SK-N-SH (cell line): Measurements from ENCODE around the gene DTNBP1. TPM values are rescaled to one million over a fixed set of nuclear protein-coding genes. Genes with fewer than 3 reads are reported as not detected.

Source experiments
- CTCF ChIA-PET: fragments of 300-600, 350-600 bp; formaldehyde crosslinking; extraction: SDS; loops from one replicate; lab custom pipeline; 2021; lab: Yijun Ruan, JAX
- POLR2A ChIA-PET: fragments of 350-600 bp; sonication (Branson Sonifier 250); formaldehyde crosslinking; extraction: SDS; loops from one replicate; lab custom pipeline; 2020; ENCODE audit warnings: antibody characterized with exemption, inconsistent platforms; lab: Yijun Ruan, JAX
- DNase-seq: peaks from one replicate; pipeline ENCODE4 v3.0.0; 2012
- H2AFZ ChIP-seq: fragments of 200-600 bp; sonication (generic); 2 replicates; pipeline ENCODE4 v1.8.1; 2016; ENCODE audit warnings: antibody characterized with exemption, mild to moderate bottlenecking, low read depth
- H3F3A ChIP-seq: fragments of 200-600 bp; sonication (generic); replicated peaks from 2 replicates; pipeline ENCODE3; 2016; ENCODE audit warnings: antibody characterized with exemption, mild to moderate bottlenecking; ENCODE audit not compliant: insufficient read depth
- H3K27ac ChIP-seq, 2 experiments: fragments of 200-500 bp in 1 of 2; fragments of 200-600 bp in 1 of 2; sonication (Bioruptor generic) in 1 of 2; sonication (generic), shearing (Covaris generic) in 1 of 2; 2 replicates each; pipeline versions ENCODE4 v1.5.1 to v1.6.1; 2014 to 2016; ENCODE audit warnings: low read depth in 2 of 2, inconsistent platforms in 1 of 2, low read length in 1 of 2, mild to moderate bottlenecking in 1 of 2, mixed read lengths in 1 of 2
- H3K27me3 ChIP-seq: fragments of 200-600 bp; sonication (generic), shearing (Covaris generic); 2 replicates; pipeline ENCODE4 v1.6.1; 2016; ENCODE audit warnings: mixed run types; ENCODE audit not compliant: insufficient read depth
- H3K36me3 ChIP-seq, 2 experiments: fragments of 200-500 bp in 1 of 2; fragments of 200-600 bp in 1 of 2; sonication (Bioruptor generic) in 1 of 2; sonication (generic) in 1 of 2; replicated peaks in 1 of 2; 2 replicates each; pipeline versions ENCODE3 to v1.5.1; 2014 to 2016; ENCODE audit warnings: low read length in 1 of 2, mild to moderate bottlenecking in 1 of 2; ENCODE audit not compliant: insufficient read depth in 2 of 2, control insufficient read depth in 1 of 2
- H3K4me1 ChIP-seq, 2 experiments: fragments of 200-500 bp in 1 of 2; fragments of 200-600 bp in 1 of 2; sonication (Bioruptor generic) in 1 of 2; sonication (generic), shearing (Covaris generic) in 1 of 2; 2 replicates each; pipeline versions ENCODE4 v1.5.1 to v1.6.1; 2014 to 2016; ENCODE audit warnings: low read depth in 1 of 2, low read length in 1 of 2, mixed run types in 1 of 2; ENCODE audit not compliant: insufficient read depth in 2 of 2, control insufficient read depth in 1 of 2
- H3K4me2 ChIP-seq: fragments of 200-600 bp; sonication (generic), shearing (Covaris generic); 2 replicates; pipeline ENCODE4 v1.6.1; 2017; ENCODE audit warnings: mixed run types
- H3K4me3 ChIP-seq, 2 experiments: fragments of 200-500 bp in 1 of 2; fragments of 200-600 bp in 1 of 2; sonication (Bioruptor generic) in 1 of 2; sonication (generic), shearing (Covaris generic) in 1 of 2; 2 replicates each; pipeline versions ENCODE4 v1.5.1 to v1.8.1; 2014 to 2016; ENCODE audit warnings: low read depth in 2 of 2, inconsistent platforms in 1 of 2, low read length in 1 of 2, mild to moderate bottlenecking in 1 of 2, mixed read lengths in 1 of 2, moderate library complexity in 1 of 2
- H3K79me2 ChIP-seq: fragments of 200-600 bp; sonication (generic); 2 replicates; pipeline ENCODE4 v1.8.1; 2017; ENCODE audit warnings: mild to moderate bottlenecking; ENCODE audit not compliant: insufficient read depth
- H3K9ac ChIP-seq: fragments of 200-600 bp; sonication (generic); 2 replicates; pipeline ENCODE4 v1.6.1; 2017; ENCODE audit warnings: mixed run types
- H3K9me2 ChIP-seq: fragments of 200-600 bp; sonication (generic); 2 replicates; pipeline ENCODE4 v1.6.1; 2017; ENCODE audit warnings: mixed run types
- H3K9me3 ChIP-seq: fragments of 200-600 bp; sonication (generic); 2 replicates; pipeline ENCODE4 v1.6.1; 2017; ENCODE audit warnings: mixed run types, mild to moderate bottlenecking, moderate library complexity
- H4K20me1 ChIP-seq: fragments of 200-600 bp; sonication (generic); 2 replicates; pipeline ENCODE4 v1.6.1; 2017; ENCODE audit warnings: mild to moderate bottlenecking, mixed run types; ENCODE audit not compliant: insufficient read depth
- EP300 ChIP-seq, 2 experiments: IDR thresholded peaks; 2 replicates each; pipeline versions ENCODE4 v1.4.0 to v1.6.1; 2012; ENCODE audit warnings: borderline replicate concordance in 1 of 2, low read depth in 1 of 2, low read length in 1 of 2
- EZH2phosphoT487 ChIP-seq: fragments of 200-600 bp; sonication (generic); IDR thresholded peaks from 2 replicates; pipeline ENCODE4 v1.6.1; 2017; ENCODE audit warnings: low read depth, mixed run types, mild to moderate bottlenecking, antibody characterized with exemption, moderate library complexity, borderline replicate concordance
- FOXJ3 ChIP-seq: sonication (generic); formaldehyde crosslinking; IDR thresholded peaks from 2 replicates; pipeline ENCODE4 v1.5.1; 2020; ENCODE audit warnings: mild to moderate bottlenecking, missing genetic modification reagents
- FOXM1 ChIP-seq: IDR thresholded peaks from 2 replicates; pipeline ENCODE4 v1.4.0; 2012; ENCODE audit warnings: low read depth, mild to moderate bottlenecking
- JUND ChIP-seq: IDR thresholded peaks from 2 replicates; pipeline ENCODE4 v1.4.0; 2012
- MAX ChIP-seq: IDR thresholded peaks from 2 replicates; pipeline ENCODE4 v1.4.0; 2012; ENCODE audit warnings: low read depth
- NFIC ChIP-seq: IDR thresholded peaks from 2 replicates; pipeline ENCODE4 v1.4.0; 2012; ENCODE audit warnings: borderline replicate concordance
- POLR2AphosphoS5 ChIP-seq: IDR thresholded peaks from 2 replicates; pipeline ENCODE4 v1.6.1; 2012; ENCODE audit warnings: low read depth, low read length
- RAD21 ChIP-seq: IDR thresholded peaks from 2 replicates; pipeline ENCODE4 v1.6.1; 2012; ENCODE audit warnings: mild to moderate bottlenecking, low read length
- RFX5 ChIP-seq: IDR thresholded peaks from 2 replicates; pipeline ENCODE4 v1.6.1; 2012; ENCODE audit warnings: mild to moderate bottlenecking, improper control_type of control experiment, low read length
- RXRA ChIP-seq: IDR thresholded peaks from 2 replicates; pipeline ENCODE4 v1.4.0; 2012; ENCODE audit warnings: low read depth, mild to moderate bottlenecking, borderline replicate concordance
- SIN3A ChIP-seq: IDR thresholded peaks from 2 replicates; pipeline ENCODE4 v1.6.1; 2012; ENCODE audit warnings: low read depth, mild to moderate bottlenecking, low read length, moderate library complexity, borderline replicate concordance
- TEAD4 ChIP-seq: IDR thresholded peaks from 2 replicates; pipeline ENCODE4 v1.4.0; 2012; ENCODE audit warnings: mild to moderate bottlenecking, borderline replicate concordance; ENCODE audit not compliant: insufficient read depth
- WGBS: methylation state at CpG from one replicate; pipeline ENCODE4 v1.1.6; 2017; ENCODE audit warnings: low lambda C conversion rate; 5-methylcytosine and 5-hydroxymethylcytosine counted together
- polyA plus RNA-seq, 3 experiments: library from polyadenylated mRNA; depleted of rRNA; stranded (reverse); fragments of >200 nt; gene quantifications; 2 replicates each; pipeline ENCODE4 v1.2.3, GENCODE V29; 2012
- TF ChIP-seq, protein P1 (sequence below): fragments of 150-350 bp; IDR thresholded peaks from 2 replicates; pipeline ENCODE4 v1.6.1; 2017; ENCODE audit warnings: antibody characterized with exemption, low read length, low read depth, borderline replicate concordance
- TF ChIP-seq, protein P2 (sequence below): IDR thresholded peaks from 2 replicates; pipeline ENCODE4 v1.4.0; 2012; ENCODE audit warnings: low read depth, borderline replicate concordance
- TF ChIP-seq, protein P3 (sequence below): IDR thresholded peaks from 2 replicates; pipeline ENCODE4 v1.6.1; 2012; ENCODE audit warnings: mild to moderate bottlenecking, low read depth, low read length, moderate library complexity
- TF ChIP-seq, protein P4 (sequence below): IDR thresholded peaks from 2 replicates; pipeline ENCODE4; 2012

The DTNBP1 gene
- polyA plus RNA-seq, 1 of the 3 experiments (the other 2 are of a cell fraction): 19.7 TPM

GRCh38 chr6:15516378-15516777 lies 146.4 kb downstream of the DTNBP1 start:
- 94% methylated on average over 3 of the region's 13 CpGs for WGBS
- no peak for DNase-seq
- H3K36me3 ChIP-seq: peaks cover 13 to 32% of the 10 kb centered on the region in 2 experiments

GRCh38 chr6:15515660-15516375 lies 147.0 kb downstream of the DTNBP1 start:
- Histone ChIP-seq H3K4me3 (no peak overlapping the region), H3F3A (no peaks in the 10 kb centered on the region), H3K27me3 (no peaks in the 10 kb centered on the region), H3K9me2 (no peaks in the 10 kb centered on the region), H4K20me1 (0 out of 2 replicates have a peak, but pooled peaks cover 3% of the 10 kb centered on the region), H3K9me3 (no peaks in the 10 kb centered on the region), H3K4me2 (no peak overlapping the region), H3K27ac (no peak overlapping the region), H3K79me2 (no peaks in the 10 kb centered on the region), H3K36me3 (peaks cover 9 to 31% of the 10 kb centered on the region in 2 experiments), H3K4me1 (no peaks in the 10 kb centered on the region; a peak in 1 of 4 replicates), H3K9ac (no peak overlapping the region), H2AFZ (no peak overlapping the region)
- ChIA-PET POLR2A (no interaction called here), CTCF (no interaction called here)
- no peak for DNase-seq
- TF ChIP-seq JUND (no peak), NFIC (no peak), EP300 (IDR thresholded peaks at IDR 0.05; ENCODE audit: borderline replicate concordance in 1 of 2, low read depth in 1 of 2, low read length in 1 of 2) (no peak), RXRA (no peak), POLR2AphosphoS5 (no peak), RAD21 (no peak), MAX (no peak), EZH2phosphoT487 (no peak)
- TF ChIP-seq, protein P1, sequence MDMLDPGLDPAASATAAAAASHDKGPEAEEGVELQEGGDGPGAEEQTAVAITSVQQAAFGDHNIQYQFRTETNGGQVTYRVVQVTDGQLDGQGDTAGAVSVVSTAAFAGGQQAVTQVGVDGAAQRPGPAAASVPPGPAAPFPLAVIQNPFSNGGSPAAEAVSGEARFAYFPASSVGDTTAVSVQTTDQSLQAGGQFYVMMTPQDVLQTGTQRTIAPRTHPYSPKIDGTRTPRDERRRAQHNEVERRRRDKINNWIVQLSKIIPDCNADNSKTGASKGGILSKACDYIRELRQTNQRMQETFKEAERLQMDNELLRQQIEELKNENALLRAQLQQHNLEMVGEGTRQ: no peak
- TF ChIP-seq, protein P2, sequence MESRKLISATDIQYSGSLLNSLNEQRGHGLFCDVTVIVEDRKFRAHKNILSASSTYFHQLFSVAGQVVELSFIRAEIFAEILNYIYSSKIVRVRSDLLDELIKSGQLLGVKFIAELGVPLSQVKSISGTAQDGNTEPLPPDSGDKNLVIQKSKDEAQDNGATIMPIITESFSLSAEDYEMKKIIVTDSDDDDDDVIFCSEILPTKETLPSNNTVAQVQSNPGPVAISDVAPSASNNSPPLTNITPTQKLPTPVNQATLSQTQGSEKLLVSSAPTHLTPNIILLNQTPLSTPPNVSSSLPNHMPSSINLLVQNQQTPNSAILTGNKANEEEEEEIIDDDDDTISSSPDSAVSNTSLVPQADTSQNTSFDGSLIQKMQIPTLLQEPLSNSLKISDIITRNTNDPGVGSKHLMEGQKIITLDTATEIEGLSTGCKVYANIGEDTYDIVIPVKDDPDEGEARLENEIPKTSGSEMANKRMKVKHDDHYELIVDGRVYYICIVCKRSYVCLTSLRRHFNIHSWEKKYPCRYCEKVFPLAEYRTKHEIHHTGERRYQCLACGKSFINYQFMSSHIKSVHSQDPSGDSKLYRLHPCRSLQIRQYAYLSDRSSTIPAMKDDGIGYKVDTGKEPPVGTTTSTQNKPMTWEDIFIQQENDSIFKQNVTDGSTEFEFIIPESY: no peak
- TF ChIP-seq, protein P3, sequence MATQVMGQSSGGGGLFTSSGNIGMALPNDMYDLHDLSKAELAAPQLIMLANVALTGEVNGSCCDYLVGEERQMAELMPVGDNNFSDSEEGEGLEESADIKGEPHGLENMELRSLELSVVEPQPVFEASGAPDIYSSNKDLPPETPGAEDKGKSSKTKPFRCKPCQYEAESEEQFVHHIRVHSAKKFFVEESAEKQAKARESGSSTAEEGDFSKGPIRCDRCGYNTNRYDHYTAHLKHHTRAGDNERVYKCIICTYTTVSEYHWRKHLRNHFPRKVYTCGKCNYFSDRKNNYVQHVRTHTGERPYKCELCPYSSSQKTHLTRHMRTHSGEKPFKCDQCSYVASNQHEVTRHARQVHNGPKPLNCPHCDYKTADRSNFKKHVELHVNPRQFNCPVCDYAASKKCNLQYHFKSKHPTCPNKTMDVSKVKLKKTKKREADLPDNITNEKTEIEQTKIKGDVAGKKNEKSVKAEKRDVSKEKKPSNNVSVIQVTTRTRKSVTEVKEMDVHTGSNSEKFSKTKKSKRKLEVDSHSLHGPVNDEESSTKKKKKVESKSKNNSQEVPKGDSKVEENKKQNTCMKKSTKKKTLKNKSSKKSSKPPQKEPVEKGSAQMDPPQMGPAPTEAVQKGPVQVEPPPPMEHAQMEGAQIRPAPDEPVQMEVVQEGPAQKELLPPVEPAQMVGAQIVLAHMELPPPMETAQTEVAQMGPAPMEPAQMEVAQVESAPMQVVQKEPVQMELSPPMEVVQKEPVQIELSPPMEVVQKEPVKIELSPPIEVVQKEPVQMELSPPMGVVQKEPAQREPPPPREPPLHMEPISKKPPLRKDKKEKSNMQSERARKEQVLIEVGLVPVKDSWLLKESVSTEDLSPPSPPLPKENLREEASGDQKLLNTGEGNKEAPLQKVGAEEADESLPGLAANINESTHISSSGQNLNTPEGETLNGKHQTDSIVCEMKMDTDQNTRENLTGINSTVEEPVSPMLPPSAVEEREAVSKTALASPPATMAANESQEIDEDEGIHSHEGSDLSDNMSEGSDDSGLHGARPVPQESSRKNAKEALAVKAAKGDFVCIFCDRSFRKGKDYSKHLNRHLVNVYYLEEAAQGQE: no peak
- 95% methylated on average over 18 of the region's 18 CpGs for WGBS

More at GRCh38 chr6:15516378-15516777, 146.4 kb downstream of the DTNBP1 start:
- Histone ChIP-seq H3K4me3 (no peak overlapping the region), H3F3A (peaks cover 2% of the 10 kb centered on the region), H4K20me1 (0 out of 2 replicates have a peak, but pooled peaks cover 3% of the 10 kb centered on the region), H3K9ac (no peak overlapping the region), H3K4me1 (no peaks in the 10 kb centered on the region; a peak in 1 of 4 replicates), H3K4me2 (no peak overlapping the region), H3K9me3 (no peaks in the 10 kb centered on the region), H2AFZ (no peak overlapping the region), H3K79me2 (no peaks in the 10 kb centered on the region), H3K27me3 (no peaks in the 10 kb centered on the region), H3K27ac (no peak overlapping the region), H3K9me2 (no peaks in the 10 kb centered on the region)
- TF ChIP-seq, protein P4, sequence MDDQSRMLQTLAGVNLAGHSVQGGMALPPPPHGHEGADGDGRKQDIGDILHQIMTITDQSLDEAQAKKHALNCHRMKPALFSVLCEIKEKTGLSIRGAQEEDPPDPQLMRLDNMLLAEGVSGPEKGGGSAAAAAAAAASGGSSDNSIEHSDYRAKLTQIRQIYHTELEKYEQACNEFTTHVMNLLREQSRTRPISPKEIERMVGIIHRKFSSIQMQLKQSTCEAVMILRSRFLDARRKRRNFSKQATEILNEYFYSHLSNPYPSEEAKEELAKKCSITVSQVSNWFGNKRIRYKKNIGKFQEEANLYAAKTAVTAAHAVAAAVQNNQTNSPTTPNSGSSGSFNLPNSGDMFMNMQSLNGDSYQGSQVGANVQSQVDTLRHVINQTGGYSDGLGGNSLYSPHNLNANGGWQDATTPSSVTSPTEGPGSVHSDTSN: no peak
- TF ChIP-seq EZH2phosphoT487 (no peak), EP300 (IDR thresholded peaks at IDR 0.05; ENCODE audit: borderline replicate concordance in 1 of 2, low read depth in 1 of 2, low read length in 1 of 2) (no peak), RXRA (no peak), FOXM1 (no peak), RFX5 (no peak), SIN3A (no peak), FOXJ3 (CRISPR knock-in tag) (no peak), TEAD4 (no peak)
- ChIA-PET CTCF (no interaction called here), POLR2A (no interaction called here)
